ENCODE measurements around the gene PPM1M. TPM values are rescaled to one million over a fixed set of nuclear protein-coding genes. Genes with fewer than 3 reads are reported as not detected.
A peak's percentile ranks its signal among the peaks of the same experiment; 100 is the strongest.

PPM1M gene
- total RNA-seq, 1 donor from 2014 or later: 48.3 TPM

- peak overlapping the region; percentile 56 for H3K27ac Mint-ChIP-seq
- peak overlapping the region; percentile 93 for H3K4me3 Mint-ChIP-seq
- no peaks in the 10 kb centered on the region for H3K27me3 Mint-ChIP-seq
Measured at GRCh38 chr3:52289338-52289746, 43.8 kb downstream of the PPM1M start.

GRCh38 chr3:52289747-52290595, 44.4 kb downstream of the PPM1M start:
- no peak overlapping the region for H3K27ac Mint-ChIP-seq
- intact Hi-C loops (cut with micrococcal nuclease): no loop called here
- peaks cover 23% of the 10 kb centered on the region for H3K4me1 Mint-ChIP-seq
- H3K9me3 Mint-ChIP-seq: no peaks in the 10 kb centered on the region
- no peak for DNase-seq
- peaks cover 14% of the 10 kb centered on the region for H3K36me3 Mint-ChIP-seq (ENCODE audit: low read depth)
- no peaks in the 10 kb centered on the region for H3K27me3 Mint-ChIP-seq
- H3K4me3 Mint-ChIP-seq: no peak overlapping the region

More at GRCh38 chr3:52289338-52289746, 43.8 kb downstream of the PPM1M start:
- Mint-ChIP-seq H3K36me3 (ENCODE audit: low read depth) (peaks cover 14% of the 10 kb centered on the region), H3K9me3 (no peaks in the 10 kb centered on the region), H3K4me1 (peaks cover 25% of the 10 kb centered on the region)
- no peak for DNase-seq
- intact Hi-C loops (cut with micrococcal nuclease): no loop called here

- H3K36me3 Mint-ChIP-seq (ENCODE audit: low read depth): peaks cover 14% of the 10 kb centered on the region
- no peaks in the 10 kb centered on the region for H3K27me3 Mint-ChIP-seq
- intact Hi-C loops (cut with micrococcal nuclease): loop anchor here (1.0 kb wide), 1 partner anchor 48 kb away; no protein-coding TSS in a partner anchor
- no peak overlapping the region for H3K27ac Mint-ChIP-seq
- DNase-seq: no peak
- H3K9me3 Mint-ChIP-seq: no peaks in the 10 kb centered on the region
- H3K4me1 Mint-ChIP-seq: peaks cover 21% of the 10 kb centered on the region
- no peak overlapping the region for H3K4me3 Mint-ChIP-seq
Measured at GRCh38 chr3:52290596-52291507, 45.3 kb downstream of the PPM1M start.

- intact Hi-C loops (cut with micrococcal nuclease): loop anchor here (1.0 kb wide), 1 partner anchor 48 kb away; no protein-coding TSS in a partner anchor
- DNase-seq: peak; percentile 82
- no peak overlapping the region for H3K27ac Mint-ChIP-seq
- no peak overlapping the region for H3K4me3 Mint-ChIP-seq
- peaks cover 13% of the 10 kb centered on the region for H3K36me3 Mint-ChIP-seq (ENCODE audit: low read depth)
- H3K4me1 Mint-ChIP-seq: peaks cover 20% of the 10 kb centered on the region
- H3K27me3 Mint-ChIP-seq: no peaks in the 10 kb centered on the region
- no peaks in the 10 kb centered on the region for H3K9me3 Mint-ChIP-seq
Measured at GRCh38 chr3:52291508-52292181, 46.1 kb downstream of the PPM1M start.

- Mint-ChIP-seq H3K4me1 (peaks cover 15% of the 10 kb centered on the region), H3K27ac (no peak overlapping the region), H3K9me3 (no peaks in the 10 kb centered on the region), H3K36me3 (ENCODE audit: low read depth) (peaks cover 8% of the 10 kb centered on the region), H3K27me3 (no peaks in the 10 kb centered on the region), H3K4me3 (no peak overlapping the region)
- DNase-seq: no peak
- intact Hi-C loops (cut with micrococcal nuclease): no loop called here
Measured at GRCh38 chr3:52292247-52293065, 46.9 kb downstream of the PPM1M start.

GRCh38 chr3:52293491-52294319, 48.1 kb downstream of the PPM1M start:
- intact Hi-C loops (cut with micrococcal nuclease): no loop called here
- H3K36me3 Mint-ChIP-seq (ENCODE audit: low read depth): peaks cover 8% of the 10 kb centered on the region

GRCh38 chr3:52294320-52295150, 49.0 kb downstream of the PPM1M start:
- intact Hi-C loops (cut with micrococcal nuclease): no loop called here

More at GRCh38 chr3:52293491-52294319, 48.1 kb downstream of the PPM1M start:
- H3K27ac Mint-ChIP-seq: no peak overlapping the region
- H3K9me3 Mint-ChIP-seq: no peaks in the 10 kb centered on the region
- H3K27me3 Mint-ChIP-seq: no peaks in the 10 kb centered on the region
- peaks cover 12% of the 10 kb centered on the region for H3K4me1 Mint-ChIP-seq
- DNase-seq: no peak
- H3K4me3 Mint-ChIP-seq: no peak overlapping the region

GRCh38 chr3:52295671-52296208, 50.2 kb downstream of the PPM1M start:
- intact Hi-C loops (cut with micrococcal nuclease): no loop called here
- H3K36me3 Mint-ChIP-seq (ENCODE audit: low read depth): peaks cover 8% of the 10 kb centered on the region
- H3K9me3 Mint-ChIP-seq: no peaks in the 10 kb centered on the region
- no peak for DNase-seq
- H3K27ac Mint-ChIP-seq: no peak overlapping the region
- H3K4me1 Mint-ChIP-seq: peaks cover 2% of the 10 kb centered on the region
- H3K27me3 Mint-ChIP-seq: no peaks in the 10 kb centered on the region
- H3K4me3 Mint-ChIP-seq: no peak overlapping the region

More at GRCh38 chr3:52294320-52295150, 49.0 kb downstream of the PPM1M start:
- no peaks in the 10 kb centered on the region for H3K9me3 Mint-ChIP-seq
- peaks cover 8% of the 10 kb centered on the region for H3K36me3 Mint-ChIP-seq (ENCODE audit: low read depth)
- H3K4me3 Mint-ChIP-seq: no peak overlapping the region
- no peaks in the 10 kb centered on the region for H3K27me3 Mint-ChIP-seq
- no peak overlapping the region for H3K27ac Mint-ChIP-seq
- H3K4me1 Mint-ChIP-seq: peaks cover 5% of the 10 kb centered on the region
- no peak for DNase-seq

GRCh38 chr3:52297242-52298148, 51.9 kb downstream of the PPM1M start:
- Mint-ChIP-seq H3K9me3 (no peaks in the 10 kb centered on the region), H3K4me1 (no peaks in the 10 kb centered on the region), H3K36me3 (ENCODE audit: low read depth) (no peaks in the 10 kb centered on the region), H3K4me3 (no peak overlapping the region), H3K27me3 (no peaks in the 10 kb centered on the region), H3K27ac (no peak overlapping the region)
- intact Hi-C loops (cut with micrococcal nuclease): no loop called here
- DNase-seq: no peak

- H3K4me1 Mint-ChIP-seq: peaks cover 2% of the 10 kb centered on the region
- no peak overlapping the region for H3K4me3 Mint-ChIP-seq
- no peak overlapping the region for H3K27ac Mint-ChIP-seq
- intact Hi-C loops (cut with micrococcal nuclease): no loop called here
- no peaks in the 10 kb centered on the region for H3K36me3 Mint-ChIP-seq (ENCODE audit: low read depth)
- no peaks in the 10 kb centered on the region for H3K27me3 Mint-ChIP-seq
- no peak for DNase-seq
- H3K9me3 Mint-ChIP-seq: no peaks in the 10 kb centered on the region
Measured at GRCh38 chr3:52298149-52299098, 52.9 kb downstream of the PPM1M start.
